IPS DF 6.9 (cell line): Measurements from ENCODE around the gene PLCB3.

Experiments used
- DNase-seq: peaks from one replicate; pipeline ENCODE4 v3.0.0-alpha.2; 2013; ENCODE audit warnings: low read depth, low spot score
- H3K27ac ChIP-seq: one replicate; pipeline ENCODE4 v1.5.1; 2013; ENCODE audit warnings: low read length, control low read depth
- H3K27me3 ChIP-seq: 2 replicates; pipeline ENCODE4 v1.6.1; 2013; ENCODE audit warnings: mild to moderate bottlenecking, low read length; ENCODE audit not compliant: control insufficient read depth, insufficient read depth
- H3K36me3 ChIP-seq: 2 replicates; pipeline ENCODE4 v1.6.1; 2013; ENCODE audit warnings: low read length; ENCODE audit not compliant: control insufficient read depth, insufficient read depth
- H3K4me1 ChIP-seq: 2 replicates; pipeline ENCODE4 v1.6.1; 2013; ENCODE audit warnings: low read length; ENCODE audit not compliant: control insufficient read depth, insufficient read depth
- H3K4me3 ChIP-seq: 2 replicates; pipeline ENCODE4 v1.5.1; 2013; ENCODE audit warnings: mild to moderate bottlenecking, low read length
- H3K9me3 ChIP-seq: 2 replicates; pipeline ENCODE4 v1.6.1; 2013; ENCODE audit warnings: low read length, inconsistent platforms; ENCODE audit not compliant: control insufficient read depth, insufficient read depth
- WGBS: extraction: QIAGEN DNeasy Blood & Tissue Kit; methylation state at CpG from one replicate; pipeline ENCODE4 v1.1.7; 2013; ENCODE audit warnings: mixed read lengths, missing lambda C conversion rate; ENCODE audit not compliant: insufficient read length, insufficient coverage; 5-methylcytosine and 5-hydroxymethylcytosine counted together

The PLCB3 gene

DNA sequence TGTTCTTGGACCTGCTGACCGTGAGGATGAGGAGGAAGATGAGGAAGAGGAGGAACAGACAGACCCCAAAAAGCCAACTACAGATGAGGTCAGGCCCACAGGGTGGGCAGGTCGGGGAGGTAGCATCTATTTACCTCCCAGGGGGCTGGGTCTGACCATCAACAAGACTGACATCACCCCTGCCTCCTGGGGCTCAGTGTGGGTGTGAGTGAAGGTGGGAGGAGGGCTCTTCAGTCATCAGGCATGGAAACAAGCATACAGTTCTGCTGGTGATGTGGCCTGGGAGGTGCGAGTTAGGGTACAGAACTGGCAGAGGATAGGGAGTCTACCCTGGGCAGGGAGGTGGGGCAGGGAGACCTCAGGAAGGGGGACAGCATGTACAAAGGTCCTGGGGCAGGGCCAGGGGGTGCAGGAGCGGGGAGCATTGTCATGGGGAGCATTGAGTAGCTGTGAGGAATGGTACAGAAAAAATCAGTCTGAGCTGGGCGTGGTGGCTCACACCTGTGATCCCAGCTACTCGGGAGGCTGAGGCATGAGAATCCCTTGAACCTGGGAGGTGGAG is 8.9 kb downstream of the PLCB3 start:
- Histone ChIP-seq H3K27ac (no peak overlapping the region), H3K4me1 (0 out of 2 replicates have a peak, but pooled peaks cover 1% of the 10 kb centered on the region), H3K4me3 (no peak overlapping the region), H3K9me3 (no peaks in the 10 kb centered on the region), H3K36me3 (peaks cover 58% of the 10 kb centered on the region), H3K27me3 (no peaks in the 10 kb centered on the region)
- WGBS = no CpG with 5 or more reads among the region's 6 CpGs
- no peak for DNase-seq

DNA sequence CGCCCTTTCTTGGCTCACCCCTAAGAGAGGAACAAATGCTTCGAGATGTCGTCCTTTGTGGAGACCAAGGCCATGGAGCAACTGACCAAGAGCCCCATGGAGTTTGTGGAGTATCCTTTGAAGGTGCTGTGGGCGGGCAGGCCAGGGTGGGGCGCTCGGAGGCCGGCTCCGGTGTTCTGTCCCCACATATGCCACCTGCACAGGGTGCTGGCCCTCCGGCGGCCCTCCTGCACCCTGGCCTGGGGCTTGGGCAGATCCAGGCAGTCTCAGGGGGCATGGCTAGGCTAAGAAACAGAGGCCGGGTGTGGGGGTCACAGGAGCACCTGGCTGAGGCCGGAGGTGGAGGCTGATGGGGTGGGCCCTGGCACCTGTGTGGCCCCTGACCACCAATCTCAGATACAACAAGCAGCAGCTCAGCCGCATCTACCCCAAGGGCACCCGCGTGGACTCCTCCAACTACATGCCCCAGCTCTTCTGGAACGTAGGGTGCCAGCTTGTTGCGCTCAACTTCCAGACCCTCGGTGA is 10.3 kb downstream of the PLCB3 start:
- DNase-seq = no peak
- Histone ChIP-seq H3K36me3 (peaks cover 59% of the 10 kb centered on the region), H3K4me1 (0 out of 2 replicates have a peak, but pooled peaks cover 1% of the 10 kb centered on the region), H3K27ac (no peak overlapping the region), H3K4me3 (no peak overlapping the region), H3K27me3 (no peaks in the 10 kb centered on the region), H3K9me3 (no peaks in the 10 kb centered on the region)
- WGBS = no CpG with 5 or more reads among the region's 18 CpGs

DNA sequence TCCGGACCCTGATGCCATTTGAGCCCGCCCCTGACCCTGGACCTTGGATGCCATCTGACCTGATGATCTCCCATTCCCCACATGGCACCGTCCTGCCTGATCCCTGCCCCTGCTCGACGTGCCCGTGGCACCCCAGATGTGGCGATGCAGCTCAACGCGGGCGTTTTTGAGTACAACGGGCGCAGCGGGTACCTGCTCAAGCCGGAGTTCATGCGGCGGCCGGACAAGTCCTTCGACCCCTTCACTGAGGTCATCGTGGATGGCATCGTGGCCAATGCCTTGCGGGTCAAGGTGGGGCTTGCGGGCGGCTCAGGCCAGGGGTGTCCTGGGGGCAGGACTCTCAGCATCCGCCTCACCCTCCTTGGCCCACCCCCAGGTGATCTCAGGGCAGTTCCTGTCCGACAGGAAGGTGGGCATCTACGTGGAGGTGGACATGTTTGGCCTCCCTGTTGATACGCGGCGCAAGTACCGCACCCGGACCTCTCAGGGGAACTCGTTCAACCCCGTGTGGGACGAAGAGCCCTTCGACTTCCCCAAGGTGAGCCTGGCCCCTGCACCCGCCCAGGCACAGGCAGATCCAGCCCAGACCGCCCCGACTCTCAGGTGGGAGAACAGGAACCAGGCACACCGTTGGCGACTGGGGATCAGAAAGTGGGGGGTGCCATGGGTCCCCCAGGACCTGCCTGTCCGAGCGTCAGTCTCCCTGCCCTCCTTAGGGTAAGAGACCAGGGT is 11.1 kb downstream of the PLCB3 start:
- Histone ChIP-seq H3K27me3 (no peaks in the 10 kb centered on the region), H3K4me3 (no peak overlapping the region), H3K4me1 (0 out of 2 replicates have a peak, but pooled peaks cover 1% of the 10 kb centered on the region), H3K36me3 (peaks cover 61% of the 10 kb centered on the region), H3K9me3 (no peaks in the 10 kb centered on the region), H3K27ac (no peak overlapping the region)
- no CpG with 5 or more reads among the region's 42 CpGs for WGBS
- DNase-seq = no peak

DNA sequence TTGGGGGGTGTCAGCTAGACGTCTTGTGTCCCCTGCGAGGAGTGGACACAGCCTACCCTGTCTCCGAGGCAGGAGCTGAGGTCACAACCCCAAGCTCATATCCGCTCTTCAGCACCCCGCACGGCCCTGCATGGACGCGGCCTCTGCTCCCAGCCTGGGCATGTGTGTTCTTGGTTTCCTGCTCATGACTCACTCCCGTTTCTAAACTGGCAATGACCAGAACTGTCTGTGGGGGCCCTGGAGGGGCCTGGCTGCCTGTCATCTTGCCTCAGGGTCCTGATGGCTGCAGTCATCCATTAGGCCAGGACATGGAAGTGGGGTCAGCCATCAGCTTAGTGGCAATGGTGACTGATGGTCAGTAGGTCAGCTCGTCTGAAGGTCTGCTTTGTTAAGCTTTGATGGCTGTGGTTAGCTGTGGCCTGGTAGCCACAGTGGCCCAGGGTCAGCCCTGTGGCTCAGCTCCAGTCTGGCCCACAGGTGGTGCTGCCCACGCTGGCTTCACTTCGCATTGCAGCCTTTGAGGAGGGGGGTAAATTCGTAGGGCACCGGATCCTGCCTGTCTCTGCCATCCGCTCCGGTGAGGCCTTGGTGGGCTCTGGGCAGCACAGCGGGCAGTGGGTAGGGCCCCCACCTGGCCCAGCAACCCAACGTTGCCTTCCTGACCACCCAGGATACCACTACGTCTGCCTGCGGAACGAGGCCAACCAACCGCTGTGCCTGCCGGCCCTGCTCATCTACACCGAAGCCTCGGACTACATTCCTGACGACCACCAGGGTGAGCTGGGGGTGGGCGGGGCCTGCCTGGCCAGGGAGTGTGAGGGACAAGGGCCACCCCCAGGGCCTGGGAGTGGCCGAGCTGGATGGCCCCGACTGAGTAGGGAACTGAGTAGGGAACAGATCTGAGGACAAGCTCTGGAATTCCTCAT is 12.0 kb downstream of the PLCB3 start:
- no CpG with 5 or more reads among the region's 29 CpGs for WGBS
- Histone ChIP-seq H3K36me3 (peaks cover 60% of the 10 kb centered on the region), H3K4me3 (no peak overlapping the region), H3K27ac (no peak overlapping the region), H3K4me1 (0 out of 2 replicates have a peak, but pooled peaks cover 1% of the 10 kb centered on the region), H3K27me3 (no peaks in the 10 kb centered on the region), H3K9me3 (no peaks in the 10 kb centered on the region)
- no peak for DNase-seq

- no CpG with 5 or more reads among the region's 8 CpGs for WGBS
- H3K36me3 ChIP-seq = peaks cover 54% of the 10 kb centered on the region
Measured at GRCh38 chr11:64263947-64264317, 12.6 kb downstream of the PLCB3 start.

DNA sequence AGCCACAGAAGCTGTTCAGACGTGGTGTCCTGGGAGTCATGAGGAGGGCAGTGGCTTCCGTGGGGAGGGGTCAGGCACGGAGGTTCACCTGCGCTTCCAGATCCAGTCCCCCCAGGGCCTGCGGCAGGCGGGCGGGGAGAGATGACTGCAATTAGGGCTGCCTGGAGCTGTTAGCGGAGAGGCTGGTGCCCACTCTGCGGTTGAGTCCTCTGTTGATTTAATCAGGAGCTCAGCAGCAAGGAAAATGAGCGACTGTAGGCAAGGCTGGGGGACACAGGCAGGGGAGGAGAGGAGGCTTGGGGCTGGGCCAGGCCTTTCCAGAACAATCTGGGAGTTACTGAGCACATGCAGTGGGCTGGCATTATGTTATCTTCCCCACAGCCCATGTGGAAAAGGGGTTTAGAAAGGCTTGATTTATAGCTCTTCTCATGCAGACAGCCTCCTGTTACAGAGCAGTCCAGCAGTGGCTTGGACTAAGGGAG is 13.1 kb downstream of the PLCB3 start:
- Histone ChIP-seq H3K9me3 (no peaks in the 10 kb centered on the region), H3K27me3 (no peaks in the 10 kb centered on the region), H3K4me1 (0 out of 2 replicates have a peak, but pooled peaks cover 1% of the 10 kb centered on the region), H3K27ac (no peak overlapping the region), H3K4me3 (no peak overlapping the region), H3K36me3 (peaks cover 49% of the 10 kb centered on the region)
- WGBS = no CpG with 5 or more reads among the region's 10 CpGs
- no peak for DNase-seq

More at GRCh38 chr11:64263947-64264317, 12.6 kb downstream of the PLCB3 start:
- 0 out of 2 replicates have a peak, but pooled peaks cover 1% of the 10 kb centered on the region for H3K4me1 ChIP-seq
- H3K4me3 ChIP-seq = no peak overlapping the region
- H3K9me3 ChIP-seq = no peaks in the 10 kb centered on the region
- no peak overlapping the region for H3K27ac ChIP-seq
- no peaks in the 10 kb centered on the region for H3K27me3 ChIP-seq
- DNase-seq = no peak

GRCh38 chr11:64265176-64266160 is 14.1 kb downstream of the PLCB3 start:
- H3K4me3 ChIP-seq = no peak overlapping the region
- no CpG with 5 or more reads among the region's 35 CpGs for WGBS
- peaks cover 40% of the 10 kb centered on the region for H3K36me3 ChIP-seq
- no peak for DNase-seq
- 0 out of 2 replicates have a peak, but pooled peaks cover 1% of the 10 kb centered on the region for H3K4me1 ChIP-seq
- H3K9me3 ChIP-seq = no peaks in the 10 kb centered on the region
- no peak overlapping the region for H3K27ac ChIP-seq
- H3K27me3 ChIP-seq = no peaks in the 10 kb centered on the region

GRCh38 chr11:64266339-64266738 is 15.0 kb downstream of the PLCB3 start:
- Histone ChIP-seq H3K27me3 (no peaks in the 10 kb centered on the region), H3K9me3 (no peaks in the 10 kb centered on the region), H3K4me3 (no peak overlapping the region), H3K27ac (no peak overlapping the region), H3K36me3 (peaks cover 37% of the 10 kb centered on the region), H3K4me1 (0 out of 2 replicates have a peak, but pooled peaks cover 1% of the 10 kb centered on the region)
- no peak for DNase-seq
- no CpG with 5 or more reads among the region's 15 CpGs for WGBS

GRCh38 chr11:64267207-64267945 is 16.0 kb downstream of the PLCB3 start:
- H3K4me1 ChIP-seq = 0 out of 2 replicates have a peak, but pooled peaks cover 1% of the 10 kb centered on the region
- no peaks in the 10 kb centered on the region for H3K9me3 ChIP-seq
- peaks cover 31% of the 10 kb centered on the region for H3K36me3 ChIP-seq
- no peak overlapping the region for H3K4me3 ChIP-seq
- no peak overlapping the region for H3K27ac ChIP-seq
- no peak for DNase-seq
- H3K27me3 ChIP-seq = no peaks in the 10 kb centered on the region
- WGBS = no CpG with 5 or more reads among the region's 27 CpGs
